Sigmoid colon (tissue), 4 donors: ENCODE data around the gene MYO5C.

Experiments
- POLR2A ChIP-seq, 2 donors: fragments of 450-650 bp; IDR thresholded peaks; one replicate each; pipeline ENCODE4 v1.6.1; 2016; ENCODE audit warnings: antibody characterized with exemption in 2 of 2, mild to moderate bottlenecking in 2 of 2, moderate library complexity in 2 of 2
- POLR2AphosphoS5 ChIP-seq, 4 donors: sonication (generic); formaldehyde crosslinking; IDR thresholded peaks; one replicate each; pipeline ENCODE4 v1.6.1; 2017; ENCODE audit warnings: antibody characterized with exemption in 4 of 4
- TF ChIP-seq, protein P1 (sequence below), 4 experiments: fragments of 450-650 bp in 3 of 4; fragments of 200-600 bp in 1 of 4; IDR thresholded peaks; one replicate each; pipeline ENCODE4 v1.5.1; 2016 to 2019; ENCODE audit warnings: antibody characterized with exemption in 4 of 4, mild to moderate bottlenecking in 3 of 4, moderate library complexity in 2 of 4

DNA sequence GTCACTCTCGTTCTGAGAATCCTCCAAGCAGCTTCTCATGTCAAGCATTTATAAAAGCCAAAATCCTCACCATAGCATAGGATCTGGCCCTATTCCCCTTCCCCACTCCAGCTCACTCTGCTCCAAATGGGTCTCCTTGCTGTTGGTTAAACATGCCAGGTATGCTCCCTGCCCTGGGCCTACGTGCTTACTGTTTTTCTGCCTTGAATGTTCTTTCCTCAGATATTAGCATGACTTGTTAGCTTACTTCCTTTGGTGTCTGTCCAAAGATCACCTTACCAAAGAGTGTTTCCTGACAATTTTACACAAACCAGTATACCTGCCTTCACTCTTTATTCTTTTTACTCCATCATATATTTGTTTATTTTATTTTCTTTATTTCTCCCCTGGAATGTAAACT, 33.1 kb upstream of the MYO5C start:
- no peak for TF ChIP-seq POLR2AphosphoS5 (IDR thresholded peaks at IDR 0.05)
- TF ChIP-seq, protein P1, sequence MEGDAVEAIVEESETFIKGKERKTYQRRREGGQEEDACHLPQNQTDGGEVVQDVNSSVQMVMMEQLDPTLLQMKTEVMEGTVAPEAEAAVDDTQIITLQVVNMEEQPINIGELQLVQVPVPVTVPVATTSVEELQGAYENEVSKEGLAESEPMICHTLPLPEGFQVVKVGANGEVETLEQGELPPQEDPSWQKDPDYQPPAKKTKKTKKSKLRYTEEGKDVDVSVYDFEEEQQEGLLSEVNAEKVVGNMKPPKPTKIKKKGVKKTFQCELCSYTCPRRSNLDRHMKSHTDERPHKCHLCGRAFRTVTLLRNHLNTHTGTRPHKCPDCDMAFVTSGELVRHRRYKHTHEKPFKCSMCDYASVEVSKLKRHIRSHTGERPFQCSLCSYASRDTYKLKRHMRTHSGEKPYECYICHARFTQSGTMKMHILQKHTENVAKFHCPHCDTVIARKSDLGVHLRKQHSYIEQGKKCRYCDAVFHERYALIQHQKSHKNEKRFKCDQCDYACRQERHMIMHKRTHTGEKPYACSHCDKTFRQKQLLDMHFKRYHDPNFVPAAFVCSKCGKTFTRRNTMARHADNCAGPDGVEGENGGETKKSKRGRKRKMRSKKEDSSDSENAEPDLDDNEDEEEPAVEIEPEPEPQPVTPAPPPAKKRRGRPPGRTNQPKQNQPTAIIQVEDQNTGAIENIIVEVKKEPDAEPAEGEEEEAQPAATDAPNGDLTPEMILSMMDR (IDR thresholded peaks at IDR 0.05) = no peak
- no peak for TF ChIP-seq POLR2A (IDR thresholded peaks at IDR 0.05)
